Measurements from ENCODE around the gene ETV5. TPM values are rescaled to one million over a fixed set of nuclear protein-coding genes. Genes with fewer than 3 reads are reported as not detected.

ETV5 gene
- total and polyA plus RNA-seq, 2 of the 4 experiments (the other 2 are of a cell fraction), result 15.7 to 20.1 TPM

DNA sequence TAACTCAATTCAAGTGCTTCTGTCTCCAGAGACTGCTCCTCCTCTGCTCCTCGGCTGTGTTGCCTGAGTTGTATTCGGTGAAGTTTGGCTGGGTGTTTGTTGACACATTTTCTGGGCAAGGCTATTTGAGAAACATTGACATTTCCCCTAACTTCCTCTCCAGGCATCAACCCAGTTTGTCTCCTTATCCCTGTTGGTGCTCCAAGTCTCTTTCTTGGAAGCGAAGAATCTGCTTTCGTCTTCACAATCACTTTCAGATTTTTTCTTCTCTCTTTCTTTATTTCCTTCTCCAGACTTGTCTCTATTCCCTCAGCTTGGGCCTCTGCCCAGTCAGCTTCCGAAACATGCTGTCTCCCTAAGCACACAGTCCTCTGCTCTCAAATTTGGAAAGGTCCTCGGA lies 84.7 kb downstream of the ETV5 start:
- peaks cover 4% of the 10 kb centered on the region; the same call in 1 of the 2 replicates for H3K4me1 ChIP-seq (ENCODE audit: control insufficient read depth, insufficient read depth, low read length)
- H4K5ac ChIP-seq (ENCODE audit: low read depth, low read length), result no peak overlapping the region; the same call in 1 of the 2 replicates
- no peak overlapping the region for H2BK5ac ChIP-seq (ENCODE audit: low read depth, low read length, poor library complexity, severe bottlenecking)
- H3K56ac ChIP-seq (ENCODE audit: extremely low read depth, insufficient read depth, low read length), result no peak overlapping the region
- no peak for DNase-seq
- H3K14ac ChIP-seq (replicated peaks; ENCODE audit: low read depth, low read length), result peak overlapping the region; percentile 16
- ChIA-PET CTCF (interaction anchor here (1.1 kb wide), 1 partner anchor 10 kb away, joined by 3 read pairs; no protein-coding TSS in a partner anchor), POLR2A (ENCODE audit: unreplicated experiment) (no interaction called here)
- in situ Hi-C loops (cut with MboI; ENCODE audit: low sequenced_read_pairs) (no loop called here), intact Hi-C loops (cut with micrococcal nuclease) (no loop called here), dilution Hi-C loops (cut with HindIII; ENCODE audit: low sequenced_read_pairs, unreplicated experiment) (no loop called here)
- no peak overlapping the region for H2AK9ac ChIP-seq (replicated peaks; ENCODE audit: low read depth, low read length, poor library complexity)
- no peak overlapping the region for H3K4me3 ChIP-seq (ENCODE audit: insufficient read depth, low read depth, low read length)
- no peaks in the 10 kb centered on the region for H3K36me3 ChIP-seq (ENCODE audit: control insufficient read depth, insufficient read depth, low read length)
- H2BK20ac ChIP-seq (ENCODE audit: low read depth, low read length), result 0 out of 2 replicates have a peak overlapping the region, but pooled peaks have one; percentile 38
- H2BK15ac ChIP-seq (ENCODE audit: low read depth, low read length), result peak overlapping the region; percentile 2; the same call in 1 of the 3 replicates
- H3K27me3 ChIP-seq (ENCODE audit: control insufficient read depth, insufficient read depth, low read length), result no peaks in the 10 kb centered on the region
- no peak overlapping the region for H3K27ac ChIP-seq (ENCODE audit: insufficient read depth, low read length)
- peak overlapping the region; percentile 36 for H3K18ac ChIP-seq (ENCODE audit: low read depth, low read length)
- H3K9me1 ChIP-seq (ENCODE audit: insufficient read depth, low read length), result no peaks in the 10 kb centered on the region; the same call in 1 of the 2 replicates
- H3K4me2 ChIP-seq (ENCODE audit: low read depth, low read length), result peak overlapping the region; percentile 37
- no peak overlapping the region for H4K91ac ChIP-seq (ENCODE audit: insufficient read depth, low read depth, low read length)
- WGBS, 2 experiments (ENCODE audit: extremely low coverage in 2 of 2, insufficient read length in 1 of 2), result 37% methylated on average over 2 of the region's 6 CpGs; no CpG with 5 or more reads in 1 of the 2 experiments
- ATAC-seq (ENCODE audit: low read depth), result no peak
- H3K9me3 ChIP-seq (ENCODE audit: control insufficient read depth, insufficient read depth, low read length), result no peaks in the 10 kb centered on the region
- BruUV-seq (replicated peaks), result no TSS peak
- H4K20me1 ChIP-seq (ENCODE audit: insufficient read depth, low read length), result no peaks in the 10 kb centered on the region
- H3K9ac ChIP-seq (ENCODE audit: low read depth, low read length), result no peak overlapping the region
- H3K4ac ChIP-seq (ENCODE audit: low read depth, low read length), result peak overlapping the region; percentile 6; the same call in 1 of the 2 replicates
- H2AK5ac ChIP-seq (ENCODE audit: low read depth, low read length), result no peak overlapping the region
- no peak overlapping the region for H2BK120ac ChIP-seq (ENCODE audit: low read depth, low read length)
- peak overlapping the region; percentile 16 for H2AFZ ChIP-seq (replicated peaks; ENCODE audit: low read length, poor library complexity)
- peak overlapping the region in 1 of 2 experiments; percentile 22; a peak in 1 of 4 replicates for H4K8ac ChIP-seq (ENCODE audit: low read depth in 2 of 2, low read length in 2 of 2)
- H3K23ac ChIP-seq (ENCODE audit: low read depth, low read length), result no peak overlapping the region
- TF ChIP-seq BHLHE40 (IDR thresholded peaks at IDR 0.05; ENCODE audit: low read depth, low read length) (no peak), ELK1 (IDR thresholded peaks at IDR 0.05; ENCODE audit: borderline replicate concordance, low read depth, low read length) (no peak), CTCF (conservative IDR thresholded peaks at IDR 0.05; ENCODE audit: low read depth, low read length) (no peak), FOS (IDR thresholded peaks at IDR 0.05; ENCODE audit: low read depth, low read length) (no peak), RCOR1 (IDR thresholded peaks at IDR 0.05; ENCODE audit: insufficient replicate concordance, low read length) (no peak), MAFK (IDR thresholded peaks at IDR 0.05; ENCODE audit: low read depth, low read length) (no peak), MAZ (IDR thresholded peaks at IDR 0.05; ENCODE audit: borderline replicate concordance, low read depth, low read length) (no peak)
- TF ChIP-seq, protein P1, sequence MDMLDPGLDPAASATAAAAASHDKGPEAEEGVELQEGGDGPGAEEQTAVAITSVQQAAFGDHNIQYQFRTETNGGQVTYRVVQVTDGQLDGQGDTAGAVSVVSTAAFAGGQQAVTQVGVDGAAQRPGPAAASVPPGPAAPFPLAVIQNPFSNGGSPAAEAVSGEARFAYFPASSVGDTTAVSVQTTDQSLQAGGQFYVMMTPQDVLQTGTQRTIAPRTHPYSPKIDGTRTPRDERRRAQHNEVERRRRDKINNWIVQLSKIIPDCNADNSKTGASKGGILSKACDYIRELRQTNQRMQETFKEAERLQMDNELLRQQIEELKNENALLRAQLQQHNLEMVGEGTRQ (IDR thresholded peaks at IDR 0.05; ENCODE audit: low read depth, low read length), result no peak
- H3K79me1 ChIP-seq (ENCODE audit: low read depth in 1 of 2, low read length in 2 of 2), result no peaks in the 10 kb centered on the region

Data from IMR-90 (cell line).